IMR-90 (cell line): Measurements from ENCODE around the gene TIFAB. TPM values are rescaled to one million over a fixed set of nuclear protein-coding genes. Genes with fewer than 3 reads are reported as not detected.

Source experiments
- ATAC-seq: fragments of 200-7000 bp; cut with Tn5 transposase; 2 replicates; pipeline ENCODE4 v1.9.1; 2020; ENCODE audit warnings: low read depth, mild to moderate bottlenecking, moderate library complexity
- BruUV-seq: library from RNA; stranded (reverse); fragments of 400-500 nt; replicated peaks from 2 replicates; lab custom pipeline; 2021; lab: Mats Ljungman, UMichigan
- CTCF ChIA-PET: fragments of 300-600 bp; formaldehyde crosslinking; extraction: SDS; loops from one replicate; lab custom pipeline; 2021; ENCODE audit warnings: antibody characterized with exemption; lab: Yijun Ruan, JAX
- POLR2A ChIA-PET: fragments of 300-600 bp; sonication (Branson Sonifier 250); formaldehyde crosslinking; loops from one replicate; lab custom pipeline; 2022; ENCODE audit warnings: antibody characterized with exemption; ENCODE audit not compliant: unreplicated experiment; lab: Charles Lee
- DNase-seq: peaks from one replicate; pipeline ENCODE4 v3.0.0; 2013
- H2AFZ ChIP-seq: replicated peaks from 2 replicates; pipeline ENCODE3; 2013; ENCODE audit warnings: low read length, mild to moderate bottlenecking; ENCODE audit not compliant: poor library complexity
- H2AK5ac ChIP-seq: 2 replicates; pipeline ENCODE4 v1.6.1; 2013; ENCODE audit warnings: low read depth, low read length, inconsistent platforms
- H2AK9ac ChIP-seq: replicated peaks from 2 replicates; pipeline ENCODE3; 2013; ENCODE audit warnings: mild to moderate bottlenecking, low read depth, low read length, moderate library complexity; ENCODE audit not compliant: poor library complexity
- H2BK120ac ChIP-seq: 2 replicates; pipeline ENCODE4 v1.6.1; 2013; ENCODE audit warnings: low read depth, low read length, inconsistent platforms
- H2BK15ac ChIP-seq: 3 replicates; pipeline ENCODE4 v1.6.1; 2013; ENCODE audit warnings: low read depth, low read length, inconsistent platforms
- H2BK20ac ChIP-seq: 2 replicates; pipeline ENCODE4 v1.6.1; 2013; ENCODE audit warnings: low read depth, mild to moderate bottlenecking, inconsistent platforms, low read length, moderate library complexity
- H2BK5ac ChIP-seq: 2 replicates; pipeline ENCODE4 v1.6.1; 2013; ENCODE audit warnings: mild to moderate bottlenecking, low read depth, low read length, inconsistent platforms; ENCODE audit not compliant: poor library complexity, severe bottlenecking
- H3K14ac ChIP-seq: replicated peaks from 2 replicates; pipeline ENCODE4 v1.6.1; 2013; ENCODE audit warnings: low read depth, low read length, inconsistent platforms
- H3K18ac ChIP-seq: 2 replicates; pipeline ENCODE4 v1.6.1; 2013; ENCODE audit warnings: low read depth, low read length, control low read depth
- H3K23ac ChIP-seq: 2 replicates; pipeline ENCODE4 v1.6.1; 2013; ENCODE audit warnings: low read depth, low read length, inconsistent platforms
- H3K27ac ChIP-seq: 2 replicates; pipeline ENCODE4 v1.5.1; 2013; ENCODE audit warnings: mild to moderate bottlenecking, control low read depth, low read length; ENCODE audit not compliant: insufficient read depth
- H3K27me3 ChIP-seq: 2 replicates; pipeline ENCODE4 v1.6.1; 2013; ENCODE audit warnings: low read length; ENCODE audit not compliant: control insufficient read depth, insufficient read depth
- H3K36me3 ChIP-seq: 2 replicates; pipeline ENCODE4 v1.6.1; 2013; ENCODE audit warnings: low read length, mixed read lengths; ENCODE audit not compliant: control insufficient read depth, insufficient read depth
- H3K4ac ChIP-seq: 2 replicates; pipeline ENCODE4 v1.6.1; 2013; ENCODE audit warnings: low read depth, low read length, inconsistent platforms
- H3K4me1 ChIP-seq: 2 replicates; pipeline ENCODE4 v1.6.1; 2013; ENCODE audit warnings: low read length, mixed read lengths; ENCODE audit not compliant: control insufficient read depth, insufficient read depth
- H3K4me2 ChIP-seq: 2 replicates; pipeline ENCODE4 v1.6.1; 2013; ENCODE audit warnings: low read depth, mild to moderate bottlenecking, control low read depth, low read length, moderate library complexity
- H3K4me3 ChIP-seq: 2 replicates; pipeline ENCODE4 v1.5.1; 2013; ENCODE audit warnings: low read depth, mild to moderate bottlenecking, control low read depth, low read length, moderate library complexity; ENCODE audit not compliant: insufficient read depth
- H3K56ac ChIP-seq: 2 replicates; pipeline ENCODE4 v1.6.1; 2013; ENCODE audit warnings: low read length, inconsistent platforms; ENCODE audit not compliant: insufficient read depth; ENCODE audit errors: extremely low read depth
- H3K79me1 ChIP-seq, 2 experiments: 2 replicates each; pipeline ENCODE4 v1.6.1; 2013; ENCODE audit warnings: low read length in 2 of 2, inconsistent platforms in 1 of 2, low read depth in 1 of 2
- H3K9ac ChIP-seq: 2 replicates; pipeline ENCODE4 v1.6.1; 2013; ENCODE audit warnings: low read depth, low read length, control low read depth
- H3K9me1 ChIP-seq: 2 replicates; pipeline ENCODE4 v1.6.1; 2013; ENCODE audit warnings: low read length, inconsistent platforms; ENCODE audit not compliant: insufficient read depth
- H3K9me3 ChIP-seq: 2 replicates; pipeline ENCODE4 v1.6.1; 2013; ENCODE audit warnings: low read length; ENCODE audit not compliant: control insufficient read depth, insufficient read depth
- H4K20me1 ChIP-seq: 2 replicates; pipeline ENCODE4 v1.6.1; 2013; ENCODE audit warnings: low read length, inconsistent platforms; ENCODE audit not compliant: insufficient read depth
- H4K5ac ChIP-seq: 2 replicates; pipeline ENCODE4 v1.6.1; 2013; ENCODE audit warnings: mild to moderate bottlenecking, low read depth, low read length, control low read depth
- H4K8ac ChIP-seq, 2 experiments: 2 replicates each; pipeline ENCODE4 v1.6.1; 2013; ENCODE audit warnings: low read depth in 2 of 2, low read length in 2 of 2, control low read depth in 1 of 2, inconsistent platforms in 1 of 2
- H4K91ac ChIP-seq: 2 replicates; pipeline ENCODE4 v1.6.1; 2013; ENCODE audit warnings: low read depth, low read length, inconsistent platforms; ENCODE audit not compliant: insufficient read depth
- MAFK ChIP-seq: IDR thresholded peaks from 2 replicates; pipeline ENCODE4 v1.6.1; 2012; ENCODE audit warnings: low read depth, low read length, improper control_type of control experiment
- MAZ ChIP-seq: IDR thresholded peaks from 2 replicates; pipeline ENCODE4 v1.6.1; 2012; ENCODE audit warnings: low read depth, mild to moderate bottlenecking, low read length, improper control_type of control experiment, moderate library complexity, borderline replicate concordance
- RCOR1 ChIP-seq: IDR thresholded peaks from 2 replicates; pipeline ENCODE4 v1.6.1; 2012; ENCODE audit warnings: mild to moderate bottlenecking, low read length, improper control_type of control experiment; ENCODE audit not compliant: insufficient replicate concordance
- WGBS, 2 experiments: methylation state at CpG; one replicate each; pipeline versions ENCODE4 v1.1.5 to v1.1.7; 2013; ENCODE audit warnings: missing lambda C conversion rate in 2 of 2; ENCODE audit not compliant: insufficient read length in 1 of 2; ENCODE audit errors: extremely low coverage in 2 of 2; 5-methylcytosine and 5-hydroxymethylcytosine counted together
- dilution Hi-C: fragments of 300-500 bp; cut with HindIII; formaldehyde crosslinking; loops from one replicate; pipeline ENCODE4 v1.14.3; 2018; ENCODE audit warnings: low sequenced_read_pairs; ENCODE audit not compliant: unreplicated experiment
- in situ Hi-C: fragments of 300-500 bp; cut with MboI; formaldehyde crosslinking; loops from 3 replicates; pipeline ENCODE4 v1.14.3; 2019; ENCODE audit warnings: low sequenced_read_pairs, inconsistent platforms, mixed read lengths
- intact Hi-C: fragments of 100-400 bp; cut with micrococcal nuclease; formaldehyde crosslinking; loops from 2 replicates; pipeline ENCODE4 v1.10.0; 2022
- polyA plus RNA-seq, 3 experiments: library from polyadenylated mRNA; depleted of rRNA; stranded (reverse); fragments of >200 nt; gene quantifications; 2 replicates each; pipeline ENCODE4 v1.2.3, GENCODE V29; 2012; ENCODE audit warnings: low replicate concordance in 1 of 3
- total RNA-seq: library from RNA; depleted of rRNA; stranded (reverse); fragments of >200 nt; gene quantifications from 2 replicates; pipeline ENCODE4 v1.2.3, GENCODE V29; 2012

TIFAB gene
- total and polyA plus RNA-seq, 2 of the 4 experiments (the other 2 are of a cell fraction) = not detected

- in situ Hi-C loops = no loop called here
- dilution Hi-C loops = loop anchor here (25.0 kb wide), 1 partner anchor 88 kb away; no protein-coding TSS in a partner anchor
Observed at GRCh38 chr5:135473956-135474670, 22.0 kb upstream of the TIFAB start.

More at GRCh38 chr5:135473956-135474670, 22.0 kb upstream of the TIFAB start:
- Histone ChIP-seq H2AK9ac (no peak overlapping the region), H3K79me1 (no peaks in the 10 kb centered on the region), H4K20me1 (no peaks in the 10 kb centered on the region), H2BK20ac (no peak overlapping the region), H3K18ac (no peak overlapping the region), H3K23ac (no peak overlapping the region), H3K27ac (no peak overlapping the region), H3K9ac (no peak overlapping the region), H4K8ac (no peak overlapping the region), H3K4me1 (no peaks in the 10 kb centered on the region), H2BK120ac (no peak overlapping the region), H2AK5ac (no peak overlapping the region), H3K27me3 (peaks cover 70% of the 10 kb centered on the region), H2BK15ac (no peak overlapping the region), H3K14ac (no peak overlapping the region), H3K4me2 (no peak overlapping the region), H3K4me3 (no peak overlapping the region), H4K91ac (no peak overlapping the region), H3K36me3 (no peaks in the 10 kb centered on the region), H3K9me1 (no peaks in the 10 kb centered on the region), H4K5ac (no peak overlapping the region), H2AFZ (no peak overlapping the region), H3K4ac (no peak overlapping the region), H3K56ac (no peak overlapping the region), H3K9me3 (no peaks in the 10 kb centered on the region; the same call in 1 of the 2 replicates), H2BK5ac (no peak overlapping the region)
- ATAC-seq (no peak), DNase-seq (no peak)
- no TSS peak for BruUV-seq
- CTCF ChIA-PET = interaction anchor here (1.4 kb wide), 1 partner anchor 8 kb away, joined by 4 read pairs; no protein-coding TSS in a partner anchor
- POLR2A ChIA-PET = no interaction called here
- 100% methylated on average over 1 of the region's 12 CpGs; no CpG with 5 or more reads in 1 of the 2 experiments for WGBS, 2 experiments
- intact Hi-C loops = no loop called here
- TF ChIP-seq RCOR1 (no peak), MAZ (no peak), MAFK (no peak)
